Neuron (in vitro differentiated cells): ENCODE results near the gene ABHD11.
"Not testable (repeated sequence)": the region's sequence is repeated elsewhere in the genome, so short reads cannot be mapped to it uniquely, and the experiment has no call there.

ENCODE experiments used
- H2AFZ ChIP-seq: one replicate; pipeline ENCODE4 v1.6.1; 2013; ENCODE audit warnings: low read depth, mild to moderate bottlenecking, inconsistent platforms, low read length, moderate library complexity
- H3K27me3 ChIP-seq: one replicate; pipeline ENCODE4 v1.6.1; 2013; ENCODE audit warnings: low read length; ENCODE audit not compliant: insufficient read depth
- H3K36me3 ChIP-seq: one replicate; pipeline ENCODE4 v1.6.1; 2013; ENCODE audit warnings: low read length; ENCODE audit not compliant: insufficient read depth
- H3K4me1 ChIP-seq: one replicate; pipeline ENCODE4 v1.6.1; 2013; ENCODE audit warnings: low read length; ENCODE audit not compliant: insufficient read depth
- H3K4me3 ChIP-seq: 2 replicates; pipeline ENCODE4 v1.5.1; 2013; ENCODE audit warnings: mild to moderate bottlenecking, low read length, moderate library complexity
- H3K9me3 ChIP-seq: one replicate; pipeline ENCODE4 v1.6.1; 2013; ENCODE audit warnings: low read length

ABHD11 gene

GRCh38 chr7:73738612-73739386 is at the start of gene ABHD11:
Gene ABHD11 (minus strand): TSS chr7:73738802. CDS start chr7:73738770, 32 bp downstream.
- Histone ChIP-seq H3K4me3 (peak within 1 kb of the TSS; percentile 60), H2AFZ (peak within 1 kb of the TSS; percentile 75), H3K4me1 (peaks cover 33% of the 10 kb centered on the region), H3K36me3 (peaks cover 10% of the 10 kb centered on the region), H3K27me3 (no peaks in the 10 kb centered on the region), H3K9me3 (no peaks in the 10 kb centered on the region)

DNA sequence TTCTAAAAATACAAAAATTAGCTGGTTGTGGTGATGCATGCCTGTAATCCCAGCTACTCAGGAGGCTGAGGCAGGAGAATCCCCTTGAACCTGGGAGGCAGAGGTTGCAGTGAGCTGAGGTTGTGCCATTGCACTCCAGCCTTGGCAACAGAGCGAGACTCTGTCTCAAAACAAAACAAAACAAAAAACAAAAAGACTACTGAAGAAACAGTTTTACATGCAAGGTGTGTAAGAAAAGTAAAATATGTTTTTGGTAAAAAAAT is 49.1 kb upstream of the ABHD11 start:
- not testable (repeated sequence) for H3K36me3 ChIP-seq, H3K9me3 ChIP-seq, H3K27me3 ChIP-seq, H3K4me1 ChIP-seq, H2AFZ ChIP-seq, H3K4me3 ChIP-seq

- Histone ChIP-seq H2AFZ (no peak overlapping the region), H3K4me3 (no peak overlapping the region)
Measured at GRCh38 chr7:73786588-73786987, 48.0 kb upstream of the ABHD11 start.

DNA sequence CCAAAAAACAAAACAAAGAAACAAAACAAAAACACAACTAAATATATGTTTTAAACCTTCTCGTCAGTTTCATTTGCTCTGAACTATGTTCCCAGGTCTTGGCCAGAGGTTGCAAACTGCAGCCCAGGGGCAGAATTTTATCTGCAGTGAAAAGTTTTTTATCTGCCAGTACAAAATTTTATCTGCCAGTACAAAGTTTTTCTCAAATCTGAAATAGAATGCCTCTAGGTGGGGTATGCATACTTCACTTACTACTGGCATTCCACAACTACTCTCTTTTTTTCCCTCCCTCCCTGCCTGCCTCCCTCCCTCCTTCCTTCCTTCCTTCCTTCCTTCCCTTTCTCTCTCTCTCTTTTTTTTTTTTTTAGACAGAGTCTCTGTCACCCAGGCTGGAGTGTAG is 40.9 kb upstream of the ABHD11 start:
- Histone ChIP-seq H3K4me1 (no peaks in the 10 kb centered on the region), H3K4me3 (no peak overlapping the region), H3K36me3 (no peaks in the 10 kb centered on the region), H3K9me3 (no peaks in the 10 kb centered on the region), H3K27me3 (no peaks in the 10 kb centered on the region), H2AFZ (no peak overlapping the region)

More at GRCh38 chr7:73786588-73786987, 48.0 kb upstream of the ABHD11 start:
- no peaks in the 10 kb centered on the region for H3K27me3 ChIP-seq
- H3K4me1 ChIP-seq, result no peaks in the 10 kb centered on the region
- H3K9me3 ChIP-seq, result no peaks in the 10 kb centered on the region
- no peaks in the 10 kb centered on the region for H3K36me3 ChIP-seq

DNA sequence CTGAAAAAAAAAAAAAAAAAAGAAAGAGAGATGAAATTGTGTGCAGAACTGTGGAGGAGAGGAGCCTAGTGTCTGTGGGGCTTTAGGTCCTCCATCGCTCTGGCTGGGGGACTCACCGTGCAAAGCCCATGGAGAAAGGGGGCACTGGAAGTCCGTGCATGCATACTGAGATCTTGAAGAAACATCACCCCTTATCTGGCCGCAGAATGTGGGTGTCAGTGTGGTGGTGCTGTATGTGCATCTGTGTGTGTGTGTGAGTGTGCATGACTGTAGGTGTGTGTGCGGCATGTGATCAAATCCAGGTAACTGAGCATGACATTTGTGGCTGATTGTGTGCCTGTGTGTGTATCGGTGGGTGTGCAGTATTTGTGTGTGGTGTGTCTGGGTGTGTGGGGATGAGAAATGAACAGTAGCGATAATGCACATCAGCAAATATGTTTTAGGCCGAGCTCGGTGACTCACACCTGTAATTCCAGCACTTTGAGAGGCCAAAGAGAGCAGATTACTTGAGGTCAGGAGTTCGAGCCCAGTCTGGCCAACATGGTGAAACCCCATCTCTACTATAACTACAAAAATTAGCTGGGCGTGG is 40.3 kb upstream of the ABHD11 start:
- Histone ChIP-seq H3K27me3 (no peaks in the 10 kb centered on the region), H2AFZ (no peak overlapping the region), H3K9me3 (no peaks in the 10 kb centered on the region), H3K4me1 (no peaks in the 10 kb centered on the region), H3K4me3 (no peak overlapping the region), H3K36me3 (no peaks in the 10 kb centered on the region)

- Histone ChIP-seq H2AFZ (no peak overlapping the region), H3K9me3 (no peaks in the 10 kb centered on the region), H3K36me3 (no peaks in the 10 kb centered on the region), H3K4me1 (no peaks in the 10 kb centered on the region), H3K4me3 (no peak overlapping the region), H3K27me3 (peaks cover 19% of the 10 kb centered on the region)
Measured at GRCh38 chr7:73774923-73775322, 36.3 kb upstream of the ABHD11 start.

DNA sequence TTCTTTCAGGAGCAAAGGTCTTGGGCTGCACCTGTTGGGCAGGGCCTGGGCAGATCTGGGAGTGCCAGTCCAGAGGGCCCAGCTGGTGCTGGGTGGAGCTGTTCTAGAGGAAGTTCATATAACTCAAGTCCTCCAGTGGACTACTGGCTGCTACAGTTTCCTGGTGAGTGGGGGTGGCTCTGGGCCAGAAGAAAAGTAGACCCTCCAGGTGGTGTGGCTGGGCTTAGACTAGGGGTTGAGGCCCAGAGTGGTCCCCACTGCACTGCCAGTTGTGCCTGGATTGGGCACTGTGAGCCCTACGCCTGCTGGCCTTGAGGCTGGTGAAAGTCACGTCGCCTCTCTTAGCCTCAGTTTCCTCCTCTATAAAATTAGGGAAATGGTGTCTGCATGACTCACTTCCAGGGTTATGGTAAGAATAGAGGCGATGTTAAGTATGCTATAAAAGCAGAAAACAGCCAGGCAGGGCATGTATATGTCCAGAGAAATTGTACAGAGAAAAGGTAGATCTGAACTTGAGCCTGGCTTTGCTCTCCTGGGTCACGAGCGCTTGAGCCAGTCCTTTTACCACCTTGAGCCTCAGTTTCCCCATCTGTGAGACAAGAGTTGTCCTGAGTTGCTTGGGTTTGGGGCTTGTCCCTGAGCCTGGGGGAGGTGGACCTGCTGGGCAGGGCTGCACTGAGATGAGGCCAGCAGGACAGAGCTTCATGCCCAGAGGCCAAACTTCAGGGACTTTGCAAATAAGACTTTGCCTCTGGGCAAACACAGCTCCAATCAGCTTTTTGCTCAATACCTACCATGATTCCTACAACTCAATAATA is 35.3 kb upstream of the ABHD11 start:
- no peak overlapping the region for H3K4me3 ChIP-seq
- H3K36me3 ChIP-seq, result no peaks in the 10 kb centered on the region
- no peak overlapping the region for H2AFZ ChIP-seq
- peaks cover 29% of the 10 kb centered on the region for H3K27me3 ChIP-seq
- no peaks in the 10 kb centered on the region for H3K4me1 ChIP-seq
- no peaks in the 10 kb centered on the region for H3K9me3 ChIP-seq

- Histone ChIP-seq H2AFZ (no peak overlapping the region), H3K4me3 (no peak overlapping the region), H3K4me1 (no peaks in the 10 kb centered on the region), H3K27me3 (peaks cover 33% of the 10 kb centered on the region), H3K36me3 (no peaks in the 10 kb centered on the region), H3K9me3 (no peaks in the 10 kb centered on the region)
Measured at GRCh38 chr7:73770860-73771670, 32.5 kb upstream of the ABHD11 start.

DNA sequence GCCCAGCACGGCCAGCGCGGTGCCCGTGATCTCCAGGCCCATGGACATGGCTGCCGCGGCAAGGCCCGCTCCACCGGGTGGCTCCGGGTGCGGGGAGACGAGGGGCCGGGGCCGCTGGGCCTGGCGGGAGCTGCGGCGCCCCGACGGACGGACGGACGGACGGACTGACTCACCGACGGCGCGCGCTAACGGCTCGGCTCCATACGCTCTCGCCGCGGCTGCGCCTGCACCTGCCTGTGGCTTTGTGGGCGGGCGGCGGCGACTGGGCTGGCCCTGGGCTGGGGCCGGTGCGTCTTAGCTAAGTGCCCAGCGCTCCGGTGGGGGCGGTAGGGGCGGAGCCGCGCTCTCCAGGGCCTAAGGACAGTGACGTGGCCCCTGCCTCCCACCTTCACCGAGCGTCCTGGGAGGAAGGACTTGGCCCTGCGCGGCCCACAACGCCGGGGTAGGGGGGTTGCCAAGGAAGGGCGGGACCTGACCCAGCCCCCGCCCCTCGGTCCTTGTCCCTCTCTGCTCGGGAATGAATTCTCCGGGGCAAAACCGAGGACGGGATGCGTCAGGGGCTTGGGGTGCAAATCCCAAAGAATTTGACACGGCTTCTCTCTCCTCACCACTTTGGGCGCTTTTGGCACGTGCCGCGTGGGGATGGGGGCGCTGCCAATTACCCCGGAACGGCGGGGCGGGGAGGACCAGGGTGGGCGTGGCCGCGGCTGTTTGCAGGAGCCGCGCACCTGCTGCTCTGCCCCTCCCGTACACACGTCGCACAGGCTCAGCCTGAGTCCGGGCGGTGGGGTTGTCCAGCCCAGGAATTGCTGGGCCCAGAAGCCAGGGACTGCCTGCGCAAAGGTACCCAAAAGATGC is 31.6 kb upstream of the ABHD11 start, which contains the start of gene CLDN3:
CLDN3 (minus strand) TSS at position 269 of the 858 bp plus-strand sequence; CDS start at position 48, 221 bp downstream.
- Histone ChIP-seq H3K36me3 (no peaks in the 10 kb centered on the region), H3K27me3 (peaks cover 33% of the 10 kb centered on the region), H2AFZ (no peak within 1 kb of the TSS), H3K9me3 (no peaks in the 10 kb centered on the region), H3K4me1 (no peaks in the 10 kb centered on the region), H3K4me3 (no peak within 1 kb of the TSS)

DNA sequence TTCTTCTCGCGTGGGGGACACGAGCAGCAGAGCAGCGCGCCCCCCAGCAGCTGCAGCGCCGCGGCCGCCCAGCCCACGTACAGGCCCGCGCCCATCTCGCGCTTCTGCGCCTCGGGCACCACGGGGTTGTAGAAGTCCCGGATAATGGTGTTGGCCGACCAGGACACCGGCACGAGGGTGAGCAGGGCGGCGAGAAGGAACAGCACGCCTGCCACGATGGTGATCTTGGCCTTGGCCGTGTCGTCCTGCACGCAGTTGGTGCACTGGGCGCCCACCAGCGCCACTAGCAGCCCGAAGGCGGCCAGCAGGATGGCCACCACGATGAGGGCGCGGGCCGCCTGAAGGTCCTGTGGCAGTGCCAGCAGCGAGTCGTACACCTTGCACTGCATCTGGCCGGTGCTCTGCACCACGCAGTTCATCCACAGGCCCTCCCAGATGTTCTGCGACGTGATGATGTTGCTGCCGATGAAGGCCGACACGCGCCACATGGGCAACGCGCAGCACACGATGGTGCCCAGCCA is 30.9 kb upstream of the ABHD11 start:
- Histone ChIP-seq H3K9me3 (peaks cover 3% of the 10 kb centered on the region), H3K27me3 (peaks cover 33% of the 10 kb centered on the region), H3K4me1 (no peaks in the 10 kb centered on the region), H3K36me3 (no peaks in the 10 kb centered on the region), H2AFZ (no peak overlapping the region), H3K4me3 (no peak overlapping the region)

DNA sequence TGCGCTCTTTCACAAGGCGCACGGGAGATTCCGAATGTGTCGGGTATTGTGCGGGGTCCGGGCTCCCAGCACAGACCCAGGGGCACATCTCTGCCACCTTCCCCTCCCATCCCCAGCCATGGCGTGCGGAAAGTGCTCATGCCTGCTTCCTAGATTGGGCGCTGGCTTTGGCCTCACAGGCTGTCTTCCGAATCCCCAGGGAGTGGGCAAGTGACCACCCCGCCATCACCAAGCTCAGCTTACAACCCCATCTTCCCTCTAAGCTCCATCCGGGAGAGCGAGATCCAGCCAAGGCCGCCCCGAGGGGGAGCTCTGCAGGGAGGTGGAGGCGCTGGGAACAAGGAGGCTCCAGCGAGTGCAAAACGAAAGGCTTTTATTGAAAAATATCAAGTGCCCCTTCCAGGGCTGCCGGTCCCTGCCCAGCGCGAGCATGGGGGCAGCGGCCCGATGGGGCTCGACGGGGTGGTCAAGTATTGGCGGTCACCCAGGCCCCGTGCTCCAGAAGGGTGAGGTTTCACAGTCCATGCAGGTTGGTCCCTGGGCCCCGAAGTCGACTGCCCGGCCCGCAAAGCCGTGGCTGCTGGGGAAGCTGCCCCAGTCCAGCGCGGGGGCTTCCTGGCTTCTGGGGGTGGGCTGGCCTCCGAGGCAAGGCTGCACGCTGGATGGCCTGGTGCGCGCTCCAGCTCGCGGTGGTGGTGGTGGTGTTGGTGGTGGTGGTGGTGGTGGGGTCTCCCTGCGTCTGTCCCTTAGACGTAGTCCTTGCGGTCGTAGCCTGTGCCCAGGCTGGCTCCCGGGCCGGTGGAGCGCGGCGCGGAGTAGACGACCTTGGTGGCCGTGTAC is 30.3 kb upstream of the ABHD11 start:
- Histone ChIP-seq H3K36me3 (no peaks in the 10 kb centered on the region), H3K4me3 (no peak overlapping the region), H2AFZ (no peak overlapping the region), H3K4me1 (no peaks in the 10 kb centered on the region), H3K27me3 (peaks cover 33% of the 10 kb centered on the region), H3K9me3 (peaks cover 3% of the 10 kb centered on the region)
